Activated CD8-positive, alpha-beta T cell treated with anti-CD3 and anti-CD28 coated beads, Interleukin-2, amount 10 ng/mL, durations not matched to agents 7 days and 5 days (primary cell): Measurements from ENCODE around the gene SLC2A6. TPM values are rescaled to one million over a fixed set of nuclear protein-coding genes. Genes with fewer than 3 reads are reported as not detected.

Source experiments
- ATAC-seq: fragments of 150-1000 bp; cut with Tn5 transposase; one replicate; pipeline ENCODE4 v1.10.0; 2021; ENCODE audit warnings: moderate library complexity
- CTCF ChIA-PET: fragments of 350-600 bp; sonication (Branson Sonifier 250); formaldehyde crosslinking; loops from one replicate; lab custom pipeline; 2021; ENCODE audit warnings: antibody characterized with exemption; lab: Charles Lee
- POLR2A ChIA-PET: fragments of 350-600 bp; sonication (Branson Sonifier 250); formaldehyde crosslinking; loops from one replicate; lab custom pipeline; 2021; ENCODE audit warnings: antibody characterized with exemption; lab: Charles Lee
- DNase-seq: peaks from one replicate; pipeline ENCODE4 v3.0.0-alpha.2; 2020
- H3K27ac Mint-ChIP-seq: one replicate; pipeline ENCODE4 v1.8.0; 2021; ENCODE audit warnings: mild to moderate bottlenecking, mixed read lengths
- H3K27me3 Mint-ChIP-seq: one replicate; pipeline ENCODE4 v1.8.0; 2021; ENCODE audit warnings: low read depth, mixed read lengths
- H3K36me3 Mint-ChIP-seq: one replicate; pipeline ENCODE4 v1.8.0; 2021; ENCODE audit warnings: low read depth, mixed read lengths
- H3K4me1 Mint-ChIP-seq: one replicate; pipeline ENCODE4 v1.8.0; 2021; ENCODE audit warnings: low read depth, mixed read lengths
- H3K4me3 Mint-ChIP-seq: one replicate; pipeline ENCODE4 v1.8.0; 2021; ENCODE audit warnings: mild to moderate bottlenecking, mixed read lengths
- H3K9me3 Mint-ChIP-seq: one replicate; pipeline ENCODE4 v1.8.0; 2022; ENCODE audit warnings: mixed read lengths; ENCODE audit not compliant: insufficient read depth
- total RNA-seq, 2 experiments: library from RNA; stranded (reverse); gene quantifications; one replicate each; pipeline ENCODE4 v1.2.3, GENCODE V29; 2021

SLC2A6 gene
- total RNA-seq, 2 experiments from 2014 or later: 14.1 to 17.0 TPM

GRCh38 chr9:133421615-133422542 is 57.0 kb downstream of the SLC2A6 start, which contains the start of gene ADAMTS13:
ADAMTS13 (plus strand) TSS chr9:133422367; CDS start chr9:133422444, 77 bp downstream.
- ChIA-PET POLR2A (interaction anchor here (0.8 kb wide), 1 partner anchor 74 kb away, joined by 3 read pairs; the partner anchor contains the start of genes MED22 and RPL7A), CTCF (interaction anchor here (0.6 to 1.6 kb wide), 3 partner anchors 51 to 302 kb away, joined by 3 to 5 read pairs (median 4); no protein-coding TSS in a partner anchor)
- peaks cover 2% of the 10 kb centered on the region for H3K27me3 Mint-ChIP-seq
- H3K4me1 Mint-ChIP-seq: peaks cover 34% of the 10 kb centered on the region
- H3K9me3 Mint-ChIP-seq: no peaks in the 10 kb centered on the region
- no peak within 1 kb of the TSS for H3K27ac Mint-ChIP-seq
- DNase-seq (peak; percentile 43), ATAC-seq (no peak)
- H3K36me3 Mint-ChIP-seq: peaks cover 2% of the 10 kb centered on the region
- H3K4me3 Mint-ChIP-seq: no peak within 1 kb of the TSS

Other genes with a start within 250 kb of the SLC2A6 start
- not detected for gene ABO, start 203.9 kb downstream of the SLC2A6 start, total RNA-seq
- gene SURF6, start 142.9 kb downstream of the SLC2A6 start, total RNA-seq: 10 to 100 TPM; 20.1 to 21.4 TPM
- gene MED22, start 131.0 kb downstream of the SLC2A6 start, total RNA-seq: 10 to 100 TPM; 29.1 to 29.6 TPM
- 1,000 to 10,000 TPM; 1,894 to 1,933 TPM for gene RPL7A, start 130.9 kb downstream of the SLC2A6 start, total RNA-seq
- gene SURF1, start 122.6 kb downstream of the SLC2A6 start, total RNA-seq: 10 to 100 TPM; 37.4 to 39.1 TPM
- 10 to 100 TPM; 18.4 to 20.7 TPM for gene SURF2, start 122.5 kb downstream of the SLC2A6 start, total RNA-seq
- gene SURF4, start 103.0 kb downstream of the SLC2A6 start, total RNA-seq: 100 to 1,000 TPM; 175 to 176 TPM
- gene STKLD1, start 102.7 kb downstream of the SLC2A6 start, total RNA-seq: under 1 TPM; 0.71 to 0.76 TPM
- 10 to 100 TPM; 23.6 to 25.7 TPM for gene REXO4, start 61.1 kb downstream of the SLC2A6 start, total RNA-seq
- gene ADAMTS13, start 56.7 kb downstream of the SLC2A6 start, total RNA-seq: 1 to 10 TPM; 1.4 to 2.5 TPM
- gene CACFD1, start 19.1 kb downstream of the SLC2A6 start, total RNA-seq: 1 to 10 TPM; 1.3 to 2.4 TPM
- not detected for gene MYMK, start 45.9 kb upstream of the SLC2A6 start, total RNA-seq
- not detected for gene ADAMTSL2, start 55.6 kb upstream of the SLC2A6 start, total RNA-seq
- not detected for gene FAM163B, start 130.3 kb upstream of the SLC2A6 start, total RNA-seq
- not detected for gene DBH, start 157.3 kb upstream of the SLC2A6 start, total RNA-seq